Liver (tissue), 9 donors: ENCODE data around the gene HIPK2. TPM values are rescaled to one million over a fixed set of nuclear protein-coding genes. Genes with fewer than 3 reads are reported as not detected.

Experiments
- DNase-seq: peaks from one replicate; pipeline ENCODE4 v3.0.0-alpha.2; 2017; ENCODE audit warnings: low spot score
- H3K27ac ChIP-seq, 2 donors: one replicate each; pipeline ENCODE4 v1.7.0; 2013; ENCODE audit warnings: inconsistent platforms in 2 of 2, low read length in 2 of 2, control low read depth in 1 of 2, low read depth in 1 of 2, mild to moderate bottlenecking in 1 of 2
- H3K27me3 ChIP-seq, 4 donors: one replicate each; pipeline versions ENCODE4 v1.6.1 to v1.7.0; 2013; ENCODE audit warnings: low read length in 3 of 4, inconsistent platforms in 1 of 4, mild to moderate bottlenecking in 1 of 4, moderate library complexity in 1 of 4; ENCODE audit not compliant: control insufficient read depth in 4 of 4, insufficient read depth in 4 of 4
- H3K36me3 ChIP-seq, 4 donors: one replicate each; pipeline versions ENCODE4 v1.6.1 to v1.7.0; 2013; ENCODE audit warnings: low read length in 3 of 4, mild to moderate bottlenecking in 3 of 4, low read depth in 1 of 4, moderate library complexity in 1 of 4; ENCODE audit not compliant: control insufficient read depth in 4 of 4, insufficient read depth in 3 of 4
- H3K4me1 ChIP-seq, 4 donors: one replicate each; pipeline versions ENCODE4 v1.6.1 to v1.7.0; 2013; ENCODE audit warnings: low read length in 3 of 4, mild to moderate bottlenecking in 3 of 4, moderate library complexity in 1 of 4; ENCODE audit not compliant: control insufficient read depth in 4 of 4, insufficient read depth in 4 of 4
- H3K4me3 ChIP-seq, 3 donors: one replicate each; pipeline versions ENCODE4 v1.6.1 to v1.7.0; 2013; ENCODE audit warnings: low read length in 3 of 3, control low read depth in 1 of 3, low read depth in 1 of 3, mild to moderate bottlenecking in 1 of 3
- H3K9ac ChIP-seq, 2 donors: one replicate each; pipeline ENCODE4 v1.7.0; 2013; ENCODE audit warnings: low read length in 2 of 2, mild to moderate bottlenecking in 2 of 2, moderate library complexity in 2 of 2, control low read depth in 1 of 2, low read depth in 1 of 2
- H3K9me3 ChIP-seq, 4 donors: one replicate each; pipeline versions ENCODE4 v1.6.1 to v1.7.0; 2013; ENCODE audit warnings: low read length in 3 of 4; ENCODE audit not compliant: control insufficient read depth in 4 of 4
- EGR1 ChIP-seq, 2 donors: IDR thresholded peaks; 2 replicates each; pipeline ENCODE4 v1.6.1; 2016 to 2018; ENCODE audit warnings: antibody characterized with exemption in 2 of 2, low read depth in 2 of 2
- FOXA1 ChIP-seq: IDR thresholded peaks from 2 replicates; pipeline ENCODE4 v1.6.1; 2016; ENCODE audit warnings: antibody characterized with exemption
- FOXA2 ChIP-seq: IDR thresholded peaks from 2 replicates; pipeline ENCODE4 v1.6.1; 2016; ENCODE audit warnings: antibody characterized with exemption
- GABPA ChIP-seq, 2 donors: IDR thresholded peaks in 1 of 2; conservative IDR thresholded peaks in 1 of 2; 2 replicates each; pipeline ENCODE4 v1.6.1; 2016; ENCODE audit warnings: antibody characterized with exemption in 2 of 2, mild to moderate bottlenecking in 1 of 2, moderate library complexity in 1 of 2
- HNF4A ChIP-seq, 2 donors: conservative IDR thresholded peaks; 2 replicates each; pipeline ENCODE4 v1.6.1; 2016; ENCODE audit warnings: antibody characterized with exemption in 2 of 2, mild to moderate bottlenecking in 2 of 2
- HNF4G ChIP-seq: IDR thresholded peaks from 2 replicates; pipeline ENCODE4 v1.6.1; 2016; ENCODE audit warnings: antibody characterized with exemption
- JUND ChIP-seq, 2 donors: IDR thresholded peaks; 2 replicates each; pipeline ENCODE4 v1.6.1; 2016; ENCODE audit warnings: antibody characterized with exemption in 2 of 2
- NR2F2 ChIP-seq: IDR thresholded peaks from 2 replicates; pipeline ENCODE4 v1.6.1; 2016; ENCODE audit warnings: antibody characterized with exemption
- RAD21 ChIP-seq, 2 donors: IDR thresholded peaks; 2 replicates each; pipeline ENCODE4 v1.6.1; 2016; ENCODE audit warnings: antibody characterized with exemption in 2 of 2, mild to moderate bottlenecking in 2 of 2
- RXRA ChIP-seq, 2 donors: IDR thresholded peaks; 2 replicates each; pipeline ENCODE4 v1.6.1; 2017 to 2018; ENCODE audit warnings: antibody characterized with exemption in 2 of 2, mild to moderate bottlenecking in 1 of 2
- SP1 ChIP-seq: IDR thresholded peaks from 2 replicates; pipeline ENCODE4 v1.6.1; 2018; ENCODE audit warnings: antibody characterized with exemption, mild to moderate bottlenecking
- TAF1 ChIP-seq: conservative IDR thresholded peaks from 2 replicates; pipeline ENCODE4 v1.6.1; 2016; ENCODE audit warnings: antibody characterized with exemption, mild to moderate bottlenecking
- YY1 ChIP-seq: IDR thresholded peaks from 2 replicates; pipeline ENCODE4 v1.6.1; 2016; ENCODE audit warnings: antibody characterized with exemption, mild to moderate bottlenecking
- WGBS: extraction: QIAGEN DNeasy Blood & Tissue Kit; methylation state at CpG from one replicate; pipeline ENCODE4 v1.1.7; 2013; 5-methylcytosine and 5-hydroxymethylcytosine counted together
- polyA plus RNA-seq, 2 donors: library from polyadenylated mRNA; stranded (reverse) in 1 of 2; unstranded in 1 of 2; fragments of 200-250 nt in 1 of 2; fragments of >200 nt in 1 of 2; fragmentation: Nextera tagmentation in 1 of 2; extraction: Ambion mirVana in 1 of 2; gene quantifications; one replicate each; pipeline versions ENCODE4 v1.2.1 to v1.2.3, GENCODE V29; 2013 to 2015
- total RNA-seq, 2 donors: library from RNA; depleted of rRNA; stranded (reverse); fragments of >200 nt; gene quantifications; one replicate each; pipeline ENCODE4 v1.2.3, GENCODE V29; 2014
- TF ChIP-seq, protein P1 (sequence below): IDR thresholded peaks from 2 replicates; pipeline ENCODE4 v1.6.1; 2016; ENCODE audit warnings: antibody characterized with exemption
- TF ChIP-seq, protein P2 (sequence below): IDR thresholded peaks from 2 replicates; pipeline ENCODE4 v1.6.1; 2016; ENCODE audit warnings: antibody characterized with exemption
- TF ChIP-seq, protein P3 (sequence below): IDR thresholded peaks from 2 replicates; pipeline ENCODE4 v1.6.1; 2016; ENCODE audit warnings: antibody characterized with exemption, mild to moderate bottlenecking
- TF ChIP-seq, protein P4 (sequence below): fragments of 150-350 bp; IDR thresholded peaks from 2 replicates; pipeline ENCODE4 v1.5.1; 2017; ENCODE audit warnings: improper control_type of control experiment, low read depth, low read length; ENCODE audit not compliant: missing input control
- TF ChIP-seq, protein P5 (sequence below): IDR thresholded peaks from 2 replicates; pipeline ENCODE4 v1.6.1; 2016; ENCODE audit warnings: antibody characterized with exemption
- donor health status: healthy.
- donor health status: healthy.
- donor health status: healthy.
- donor health status: healthy.
- donor health status: healthy.

Gene HIPK2
- total and polyA plus RNA-seq, 4 donors = 13.1 to 48.8 (median 16.6) TPM

DNA sequence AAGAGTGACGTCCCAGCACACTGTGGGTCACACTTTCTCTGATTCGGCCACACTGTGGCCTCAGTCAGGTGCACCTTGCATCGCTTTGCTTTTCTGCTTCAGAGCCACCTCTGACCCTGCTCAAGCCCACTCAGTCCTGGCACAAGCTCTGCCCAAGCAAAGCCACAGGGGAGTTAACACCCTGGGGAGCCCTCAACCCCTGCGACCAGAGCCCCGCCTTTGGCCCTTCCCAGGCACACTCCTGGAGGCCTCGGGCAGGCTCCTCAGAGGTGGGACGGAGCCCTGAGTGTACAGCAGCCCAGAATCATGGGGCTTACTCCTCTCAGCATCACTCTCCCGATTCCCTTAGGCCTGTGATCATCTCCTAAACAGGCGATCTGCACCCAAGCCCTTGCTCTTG, 71.0 kb downstream of the HIPK2 start:
- Histone ChIP-seq H3K36me3 (peaks cover 2 to 20% (median 8%) of the 10 kb centered on the region in 4 donors), H3K27me3 (no peaks in the 10 kb centered on the region), H3K4me3 (no peak overlapping the region), H3K9me3 (no peaks in the 10 kb centered on the region), H3K27ac (no peak overlapping the region), H3K9ac (no peak overlapping the region), H3K4me1 (peaks cover 17 to 48% (median 26%) of the 10 kb centered on the region in 4 donors)
- DNase-seq = no peak
- WGBS = 93% methylated on average over 9 of the region's 9 CpGs
- no peak for TF ChIP-seq FOXA1
- no peak for TF ChIP-seq GABPA (IDR thresholded peaks at IDR 0.05 in 1 of 2, conservative IDR thresholded peaks at IDR 0.05 in 1 of 2)
- TF ChIP-seq, protein P1, sequence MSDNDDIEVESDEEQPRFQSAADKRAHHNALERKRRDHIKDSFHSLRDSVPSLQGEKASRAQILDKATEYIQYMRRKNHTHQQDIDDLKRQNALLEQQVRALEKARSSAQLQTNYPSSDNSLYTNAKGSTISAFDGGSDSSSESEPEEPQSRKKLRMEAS = no peak
- TF ChIP-seq, protein P2, sequence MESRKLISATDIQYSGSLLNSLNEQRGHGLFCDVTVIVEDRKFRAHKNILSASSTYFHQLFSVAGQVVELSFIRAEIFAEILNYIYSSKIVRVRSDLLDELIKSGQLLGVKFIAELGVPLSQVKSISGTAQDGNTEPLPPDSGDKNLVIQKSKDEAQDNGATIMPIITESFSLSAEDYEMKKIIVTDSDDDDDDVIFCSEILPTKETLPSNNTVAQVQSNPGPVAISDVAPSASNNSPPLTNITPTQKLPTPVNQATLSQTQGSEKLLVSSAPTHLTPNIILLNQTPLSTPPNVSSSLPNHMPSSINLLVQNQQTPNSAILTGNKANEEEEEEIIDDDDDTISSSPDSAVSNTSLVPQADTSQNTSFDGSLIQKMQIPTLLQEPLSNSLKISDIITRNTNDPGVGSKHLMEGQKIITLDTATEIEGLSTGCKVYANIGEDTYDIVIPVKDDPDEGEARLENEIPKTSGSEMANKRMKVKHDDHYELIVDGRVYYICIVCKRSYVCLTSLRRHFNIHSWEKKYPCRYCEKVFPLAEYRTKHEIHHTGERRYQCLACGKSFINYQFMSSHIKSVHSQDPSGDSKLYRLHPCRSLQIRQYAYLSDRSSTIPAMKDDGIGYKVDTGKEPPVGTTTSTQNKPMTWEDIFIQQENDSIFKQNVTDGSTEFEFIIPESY = no peak
- TF ChIP-seq, protein P3, sequence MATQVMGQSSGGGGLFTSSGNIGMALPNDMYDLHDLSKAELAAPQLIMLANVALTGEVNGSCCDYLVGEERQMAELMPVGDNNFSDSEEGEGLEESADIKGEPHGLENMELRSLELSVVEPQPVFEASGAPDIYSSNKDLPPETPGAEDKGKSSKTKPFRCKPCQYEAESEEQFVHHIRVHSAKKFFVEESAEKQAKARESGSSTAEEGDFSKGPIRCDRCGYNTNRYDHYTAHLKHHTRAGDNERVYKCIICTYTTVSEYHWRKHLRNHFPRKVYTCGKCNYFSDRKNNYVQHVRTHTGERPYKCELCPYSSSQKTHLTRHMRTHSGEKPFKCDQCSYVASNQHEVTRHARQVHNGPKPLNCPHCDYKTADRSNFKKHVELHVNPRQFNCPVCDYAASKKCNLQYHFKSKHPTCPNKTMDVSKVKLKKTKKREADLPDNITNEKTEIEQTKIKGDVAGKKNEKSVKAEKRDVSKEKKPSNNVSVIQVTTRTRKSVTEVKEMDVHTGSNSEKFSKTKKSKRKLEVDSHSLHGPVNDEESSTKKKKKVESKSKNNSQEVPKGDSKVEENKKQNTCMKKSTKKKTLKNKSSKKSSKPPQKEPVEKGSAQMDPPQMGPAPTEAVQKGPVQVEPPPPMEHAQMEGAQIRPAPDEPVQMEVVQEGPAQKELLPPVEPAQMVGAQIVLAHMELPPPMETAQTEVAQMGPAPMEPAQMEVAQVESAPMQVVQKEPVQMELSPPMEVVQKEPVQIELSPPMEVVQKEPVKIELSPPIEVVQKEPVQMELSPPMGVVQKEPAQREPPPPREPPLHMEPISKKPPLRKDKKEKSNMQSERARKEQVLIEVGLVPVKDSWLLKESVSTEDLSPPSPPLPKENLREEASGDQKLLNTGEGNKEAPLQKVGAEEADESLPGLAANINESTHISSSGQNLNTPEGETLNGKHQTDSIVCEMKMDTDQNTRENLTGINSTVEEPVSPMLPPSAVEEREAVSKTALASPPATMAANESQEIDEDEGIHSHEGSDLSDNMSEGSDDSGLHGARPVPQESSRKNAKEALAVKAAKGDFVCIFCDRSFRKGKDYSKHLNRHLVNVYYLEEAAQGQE = no peak
- TF ChIP-seq NR2F2 = no peak
- TF ChIP-seq, protein P4, sequence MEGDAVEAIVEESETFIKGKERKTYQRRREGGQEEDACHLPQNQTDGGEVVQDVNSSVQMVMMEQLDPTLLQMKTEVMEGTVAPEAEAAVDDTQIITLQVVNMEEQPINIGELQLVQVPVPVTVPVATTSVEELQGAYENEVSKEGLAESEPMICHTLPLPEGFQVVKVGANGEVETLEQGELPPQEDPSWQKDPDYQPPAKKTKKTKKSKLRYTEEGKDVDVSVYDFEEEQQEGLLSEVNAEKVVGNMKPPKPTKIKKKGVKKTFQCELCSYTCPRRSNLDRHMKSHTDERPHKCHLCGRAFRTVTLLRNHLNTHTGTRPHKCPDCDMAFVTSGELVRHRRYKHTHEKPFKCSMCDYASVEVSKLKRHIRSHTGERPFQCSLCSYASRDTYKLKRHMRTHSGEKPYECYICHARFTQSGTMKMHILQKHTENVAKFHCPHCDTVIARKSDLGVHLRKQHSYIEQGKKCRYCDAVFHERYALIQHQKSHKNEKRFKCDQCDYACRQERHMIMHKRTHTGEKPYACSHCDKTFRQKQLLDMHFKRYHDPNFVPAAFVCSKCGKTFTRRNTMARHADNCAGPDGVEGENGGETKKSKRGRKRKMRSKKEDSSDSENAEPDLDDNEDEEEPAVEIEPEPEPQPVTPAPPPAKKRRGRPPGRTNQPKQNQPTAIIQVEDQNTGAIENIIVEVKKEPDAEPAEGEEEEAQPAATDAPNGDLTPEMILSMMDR = no peak
- no peak for TF ChIP-seq FOXA2
- TF ChIP-seq RXRA (IDR thresholded peaks at IDR 0.05) = no peak
- TF ChIP-seq SP1 = no peak
- no peak for TF ChIP-seq YY1
- no peak for TF ChIP-seq JUND (IDR thresholded peaks at IDR 0.05)
- no peak for TF ChIP-seq EGR1 (IDR thresholded peaks at IDR 0.05; ENCODE audit: low read depth in 2 of 2)
- no peak for TF ChIP-seq HNF4G
- TF ChIP-seq RAD21 (IDR thresholded peaks at IDR 0.05) = no peak
- TF ChIP-seq, protein P5, sequence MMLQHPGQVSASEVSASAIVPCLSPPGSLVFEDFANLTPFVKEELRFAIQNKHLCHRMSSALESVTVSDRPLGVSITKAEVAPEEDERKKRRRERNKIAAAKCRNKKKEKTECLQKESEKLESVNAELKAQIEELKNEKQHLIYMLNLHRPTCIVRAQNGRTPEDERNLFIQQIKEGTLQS = no peak
- TF ChIP-seq HNF4A (conservative IDR thresholded peaks at IDR 0.05) = no peak
- TF ChIP-seq TAF1 = no peak
